ENCODE measurements around the gene GABRR2. TPM values are rescaled to one million over a fixed set of nuclear protein-coding genes. Genes with fewer than 3 reads are reported as not detected.

The GABRR2 gene
- total RNA-seq, 1 donor from 2014 or later: not detected

GRCh38 chr6:89330910-89331309, 15.8 kb upstream of the GABRR2 start:
- Histone ChIP-seq H4K20me1 (ENCODE audit: low read depth) (no peaks in the 10 kb centered on the region), H3K36me3 (peaks cover 10% of the 10 kb centered on the region), H3K4me3 (no peak overlapping the region), H3K4me2 (no peak overlapping the region), H3K27me3 (no peaks in the 10 kb centered on the region), H3K4me1 (peaks cover 9% of the 10 kb centered on the region), H3F3A (ENCODE audit: low read depth) (no peaks in the 10 kb centered on the region), H3K9ac (no peak overlapping the region), H3K79me2 (ENCODE audit: low read depth) (no peaks in the 10 kb centered on the region), H3K27ac (no peak overlapping the region), H2AFZ (replicated peaks) (no peak overlapping the region), H3K9me3 (ENCODE audit: low read depth) (no peaks in the 10 kb centered on the region)
- Mint-ChIP-seq H3K36me3 (peaks cover 26% of the 10 kb centered on the region), H3K27me3 (ENCODE audit: insufficient read depth, low read depth) (no peaks in the 10 kb centered on the region), H3K4me3 (no peak overlapping the region), H3K9me3 (no peaks in the 10 kb centered on the region), H3K27ac (no peak overlapping the region), H3K4me1 (no peaks in the 10 kb centered on the region)
- no peak for DNase-seq (ENCODE audit: low spot score)
- no peak for TF ChIP-seq CTCF (IDR thresholded peaks at IDR 0.05)

- Mint-ChIP-seq H3K4me1 (no peaks in the 10 kb centered on the region), H3K27me3 (ENCODE audit: insufficient read depth, low read depth) (no peaks in the 10 kb centered on the region), H3K9me3 (no peaks in the 10 kb centered on the region), H3K4me3 (no peak overlapping the region), H3K27ac (no peak overlapping the region), H3K36me3 (peaks cover 31% of the 10 kb centered on the region)
- Histone ChIP-seq H3K36me3 (peaks cover 6% of the 10 kb centered on the region), H3K27me3 (no peaks in the 10 kb centered on the region), H4K20me1 (ENCODE audit: low read depth) (no peaks in the 10 kb centered on the region), H3K79me2 (ENCODE audit: low read depth) (no peaks in the 10 kb centered on the region), H3K4me2 (no peak overlapping the region), H3K27ac (no peak overlapping the region), H3K9ac (no peak overlapping the region), H2AFZ (replicated peaks) (no peak overlapping the region), H3F3A (ENCODE audit: low read depth) (peaks cover under 1% of the 10 kb centered on the region), H3K4me1 (peaks cover 9% of the 10 kb centered on the region), H3K4me3 (no peak overlapping the region), H3K9me3 (ENCODE audit: low read depth) (no peaks in the 10 kb centered on the region)
- no peak for DNase-seq (ENCODE audit: low spot score)
- TF ChIP-seq EZH2phosphoT487 (IDR thresholded peaks at IDR 0.05) (no peak), CTCF (IDR thresholded peaks at IDR 0.05) (no peak), EZH2 (IDR thresholded peaks at IDR 0.05) (no peak)
Observed at GRCh38 chr6:89328976-89329375, 13.9 kb upstream of the GABRR2 start.

- peaks cover 7% of the 10 kb centered on the region for H3F3A ChIP-seq (ENCODE audit: low read depth)
- H3K4me2 ChIP-seq: no peak overlapping the region
- H3K4me1 Mint-ChIP-seq: peaks cover 2% of the 10 kb centered on the region
- no peak for DNase-seq (ENCODE audit: low spot score)
- H3K36me3 Mint-ChIP-seq: peaks cover 45% of the 10 kb centered on the region
- H3K27ac Mint-ChIP-seq: no peak overlapping the region
- H3K4me1 ChIP-seq: peaks cover 9% of the 10 kb centered on the region
- H3K27me3 Mint-ChIP-seq (ENCODE audit: insufficient read depth, low read depth): peaks cover 2% of the 10 kb centered on the region
- no peak overlapping the region for H3K4me3 ChIP-seq
- H3K36me3 ChIP-seq: peaks cover 1% of the 10 kb centered on the region
- H4K20me1 ChIP-seq (ENCODE audit: low read depth): no peaks in the 10 kb centered on the region
- H3K9ac ChIP-seq: no peak overlapping the region
- peaks cover 21% of the 10 kb centered on the region for H3K9me3 Mint-ChIP-seq
- no peak for TF ChIP-seq EZH2 (IDR thresholded peaks at IDR 0.05)
- TF ChIP-seq EZH2phosphoT487 (IDR thresholded peaks at IDR 0.05): no peak
- TF ChIP-seq CTCF (IDR thresholded peaks at IDR 0.05): no peak
- no peaks in the 10 kb centered on the region for H3K27me3 ChIP-seq
- H3K9me3 ChIP-seq (ENCODE audit: low read depth): peaks cover 7% of the 10 kb centered on the region
- no peaks in the 10 kb centered on the region for H3K79me2 ChIP-seq (ENCODE audit: low read depth)
- no peak overlapping the region for H3K27ac ChIP-seq
- H2AFZ ChIP-seq (replicated peaks): no peak overlapping the region
- H3K4me3 Mint-ChIP-seq: no peak overlapping the region
Observed at GRCh38 chr6:89324304-89324703, 9.2 kb upstream of the GABRR2 start.

Measured in neural progenitor cell (in vitro differentiated cells).